ENCODE data around the gene PTPN7.

DNA sequence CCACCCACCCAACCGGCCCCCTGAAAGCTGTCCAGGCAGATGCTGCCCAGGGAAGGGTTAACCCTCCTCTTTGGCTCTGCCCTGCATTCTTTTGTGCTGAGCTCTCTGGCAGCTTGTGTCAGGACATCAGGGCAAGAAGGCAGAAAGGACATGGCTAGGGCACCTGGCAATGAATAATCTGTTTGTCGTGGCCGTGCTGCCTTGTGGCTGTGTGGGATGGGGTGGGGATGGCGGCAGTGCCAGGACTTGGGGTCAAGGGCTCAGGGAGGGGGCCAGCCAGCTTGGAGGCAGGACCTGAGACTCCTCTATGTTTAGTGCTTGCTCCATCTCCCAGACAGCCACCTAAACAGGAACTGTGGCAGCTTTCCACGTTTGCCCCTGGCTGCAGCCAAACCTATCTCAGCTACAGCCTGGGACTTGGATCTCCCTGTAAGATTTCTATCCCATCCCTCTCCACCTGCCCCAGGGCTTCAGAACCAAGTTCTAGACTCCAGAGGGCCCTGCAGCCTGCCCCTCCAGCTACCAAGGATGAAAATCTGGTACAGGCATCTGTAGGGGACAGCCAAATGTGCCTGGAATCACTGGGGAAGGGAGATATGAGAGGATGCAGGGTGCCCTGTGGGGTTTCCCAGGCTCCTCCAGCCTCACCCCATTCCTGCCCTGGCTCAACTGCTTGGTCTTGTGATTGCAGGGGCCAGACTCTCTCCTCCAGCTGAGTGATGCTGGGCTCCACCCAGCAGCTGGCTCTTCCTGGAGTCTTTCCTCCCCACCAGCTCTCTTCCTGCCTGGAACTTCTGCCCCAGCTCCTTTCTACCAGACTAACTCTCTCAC lies 47.3 kb downstream of the PTPN7 start:
- TF ChIP-seq JUNB (CRISPR knock-in tag; IDR thresholded peaks at IDR 0.05; ENCODE audit: borderline replicate concordance) (no peak), GABPB1 (CRISPR knock-in tag; IDR thresholded peaks at IDR 0.05) (no peak), ZBTB21 (CRISPR knock-in tag; IDR thresholded peaks at IDR 0.05) (no peak), POLR2A (IDR thresholded peaks at IDR 0.05; ENCODE audit: insufficient read depth in 1 of 2, low read depth in 2 of 2, low read length in 2 of 2) (no peak), HOXA7 (CRISPR knock-in tag; IDR thresholded peaks at IDR 0.05) (no peak), ATF1 (CRISPR knock-in tag; IDR thresholded peaks at IDR 0.05) (no peak), ARID2 (CRISPR knock-in tag; IDR thresholded peaks at IDR 0.05; ENCODE audit: borderline replicate concordance) (no peak), NR3C1 (CRISPR knock-in tag; IDR thresholded peaks at IDR 0.05) (no peak), POLR2AphosphoS5 (IDR thresholded peaks at IDR 0.05; ENCODE audit: low read depth, low read length) (no peak), RFX5 (IDR thresholded peaks at IDR 0.05; ENCODE audit: low read depth, low read length) (no peak), ZNF350 (CRISPR knock-in tag; IDR thresholded peaks at IDR 0.05; ENCODE audit: borderline replicate concordance, low read depth) (no peak), SP140L (CRISPR knock-in tag; IDR thresholded peaks at IDR 0.05; ENCODE audit: borderline replicate concordance) (no peak)
- TF ChIP-seq, protein P1, sequence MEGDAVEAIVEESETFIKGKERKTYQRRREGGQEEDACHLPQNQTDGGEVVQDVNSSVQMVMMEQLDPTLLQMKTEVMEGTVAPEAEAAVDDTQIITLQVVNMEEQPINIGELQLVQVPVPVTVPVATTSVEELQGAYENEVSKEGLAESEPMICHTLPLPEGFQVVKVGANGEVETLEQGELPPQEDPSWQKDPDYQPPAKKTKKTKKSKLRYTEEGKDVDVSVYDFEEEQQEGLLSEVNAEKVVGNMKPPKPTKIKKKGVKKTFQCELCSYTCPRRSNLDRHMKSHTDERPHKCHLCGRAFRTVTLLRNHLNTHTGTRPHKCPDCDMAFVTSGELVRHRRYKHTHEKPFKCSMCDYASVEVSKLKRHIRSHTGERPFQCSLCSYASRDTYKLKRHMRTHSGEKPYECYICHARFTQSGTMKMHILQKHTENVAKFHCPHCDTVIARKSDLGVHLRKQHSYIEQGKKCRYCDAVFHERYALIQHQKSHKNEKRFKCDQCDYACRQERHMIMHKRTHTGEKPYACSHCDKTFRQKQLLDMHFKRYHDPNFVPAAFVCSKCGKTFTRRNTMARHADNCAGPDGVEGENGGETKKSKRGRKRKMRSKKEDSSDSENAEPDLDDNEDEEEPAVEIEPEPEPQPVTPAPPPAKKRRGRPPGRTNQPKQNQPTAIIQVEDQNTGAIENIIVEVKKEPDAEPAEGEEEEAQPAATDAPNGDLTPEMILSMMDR (CRISPR knock-in tag; IDR thresholded peaks at IDR 0.05): no peak
- TF ChIP-seq, protein P2, sequence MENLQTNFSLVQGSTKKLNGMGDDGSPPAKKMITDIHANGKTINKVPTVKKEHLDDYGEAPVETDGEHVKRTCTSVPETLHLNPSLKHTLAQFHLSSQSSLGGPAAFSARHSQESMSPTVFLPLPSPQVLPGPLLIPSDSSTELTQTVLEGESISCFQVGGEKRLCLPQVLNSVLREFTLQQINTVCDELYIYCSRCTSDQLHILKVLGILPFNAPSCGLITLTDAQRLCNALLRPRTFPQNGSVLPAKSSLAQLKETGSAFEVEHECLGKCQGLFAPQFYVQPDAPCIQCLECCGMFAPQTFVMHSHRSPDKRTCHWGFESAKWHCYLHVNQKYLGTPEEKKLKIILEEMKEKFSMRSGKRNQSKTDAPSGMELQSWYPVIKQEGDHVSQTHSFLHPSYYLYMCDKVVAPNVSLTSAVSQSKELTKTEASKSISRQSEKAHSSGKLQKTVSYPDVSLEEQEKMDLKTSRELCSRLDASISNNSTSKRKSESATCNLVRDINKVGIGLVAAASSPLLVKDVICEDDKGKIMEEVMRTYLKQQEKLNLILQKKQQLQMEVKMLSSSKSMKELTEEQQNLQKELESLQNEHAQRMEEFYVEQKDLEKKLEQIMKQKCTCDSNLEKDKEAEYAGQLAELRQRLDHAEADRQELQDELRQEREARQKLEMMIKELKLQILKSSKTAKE (CRISPR knock-in tag; IDR thresholded peaks at IDR 0.05; ENCODE audit: borderline replicate concordance): no peak
